GM23248 (cell line): ENCODE data around the gene BRD2.

ENCODE experiments used
- EZH2 ChIP-seq: fragments of 200-600 bp; sonication (generic); IDR thresholded peaks from 2 replicates; pipeline ENCODE4 v1.6.1; 2018; ENCODE audit warnings: antibody characterized with exemption, mild to moderate bottlenecking; ENCODE audit not compliant: insufficient read depth, poor library complexity, severe bottlenecking
- EZH2phosphoT487 ChIP-seq: fragments of 200-600 bp; sonication (generic); IDR thresholded peaks from 2 replicates; pipeline ENCODE4 v1.6.1; 2018; ENCODE audit warnings: antibody characterized with exemption, moderate library complexity, mild to moderate bottlenecking, low read depth; ENCODE audit not compliant: insufficient read depth

- TF ChIP-seq EZH2 (no peak), EZH2phosphoT487 (no peak)
Measured at GRCh38 chr6:33023536-33023935, 55.1 kb downstream of the BRD2 start.
